GM18526 (cell line): ENCODE data around the gene GNA14.

Experiments
- POLR2A ChIP-seq: IDR thresholded peaks from 3 replicates; pipeline ENCODE4 v1.6.1; 2011; ENCODE audit not compliant: insufficient read length; ENCODE audit errors: extremely low read depth

GNA14 gene

DNA sequence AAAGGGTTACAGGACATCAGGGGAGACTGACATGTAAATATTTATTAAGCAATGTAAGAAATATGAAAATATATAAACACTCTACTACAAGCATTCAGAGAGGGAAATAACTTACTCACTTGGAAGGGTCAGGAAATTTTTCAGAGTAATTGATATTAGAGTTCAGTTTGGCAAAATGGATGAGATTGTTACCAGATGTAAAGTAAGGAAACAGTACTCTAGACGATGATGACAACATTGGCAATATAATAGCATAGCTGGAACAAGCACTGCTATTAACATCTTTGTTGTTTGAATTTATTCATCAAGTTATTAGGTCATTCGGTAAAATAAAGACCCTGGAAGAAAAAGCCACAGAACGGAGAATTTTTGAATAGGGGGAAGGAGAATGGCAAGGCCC is 49.1 kb downstream of the GNA14 start:
- TF ChIP-seq POLR2A = no peak

DNA sequence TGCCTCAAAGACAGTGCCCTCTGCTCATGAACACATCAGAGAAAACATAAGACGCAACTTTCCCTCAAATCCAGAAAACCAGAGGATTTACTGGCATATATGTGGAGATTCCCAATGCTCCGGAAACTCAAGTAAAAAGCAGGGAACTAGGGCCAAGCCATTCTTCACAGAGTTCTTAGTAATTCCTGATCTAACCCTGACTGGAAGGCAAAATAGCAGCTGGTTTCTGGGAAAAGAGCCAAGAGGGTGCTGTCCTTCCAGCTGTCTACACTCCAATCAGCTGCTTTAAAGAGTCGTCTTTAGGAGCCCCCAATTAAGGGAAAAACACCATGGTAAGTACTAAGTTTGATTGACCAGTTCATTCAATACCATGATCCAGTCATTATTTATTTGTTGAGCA is 49.6 kb downstream of the GNA14 start:
- no peak for TF ChIP-seq POLR2A

- no peak for TF ChIP-seq POLR2A
These were observed 51.1 kb downstream of the GNA14 start for GRCh38 chr9:77597057-77597456.

GRCh38 chr9:77595426-77596095 is 52.6 kb downstream of the GNA14 start:
- TF ChIP-seq POLR2A = no peak

DNA sequence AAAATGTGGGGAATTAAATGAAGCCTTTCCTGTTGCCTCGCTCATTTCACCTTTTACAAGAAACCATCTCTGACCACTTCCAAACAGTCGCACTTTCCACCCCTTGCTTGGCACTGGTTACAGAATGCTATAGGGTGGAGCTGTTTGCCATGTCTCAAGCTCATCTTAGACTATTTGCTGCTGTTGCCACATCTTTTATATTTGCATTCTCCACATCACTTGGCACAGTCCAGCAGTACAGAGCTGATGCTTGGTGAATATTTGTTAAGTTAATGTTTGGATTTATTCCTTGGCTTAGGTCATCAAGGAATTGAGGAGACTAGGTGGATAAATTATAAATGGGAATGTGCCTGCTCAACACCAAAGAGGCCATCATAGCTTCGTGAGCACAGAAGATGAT is 53.2 kb downstream of the GNA14 start:
- TF ChIP-seq POLR2A = no peak

DNA sequence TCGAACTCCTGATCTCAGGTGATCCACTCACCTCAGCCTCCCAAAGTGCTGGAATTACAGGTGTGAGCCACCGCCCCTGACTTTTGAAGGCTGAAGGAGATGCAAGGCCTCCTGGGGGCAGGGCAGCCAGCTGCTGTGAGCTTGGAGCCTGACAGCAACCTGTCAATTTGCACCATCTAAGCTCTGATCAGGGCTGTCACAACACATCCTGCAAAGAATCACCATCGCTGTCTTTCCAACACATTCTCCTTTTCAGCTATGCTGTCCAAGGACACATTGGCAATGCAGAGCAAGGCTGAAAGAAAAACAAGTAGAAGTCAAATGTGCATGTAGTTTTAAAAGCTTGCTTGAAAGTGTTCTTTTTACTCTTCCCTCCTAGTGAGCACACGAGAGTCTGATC is 54.6 kb downstream of the GNA14 start:
- TF ChIP-seq POLR2A = no peak

DNA sequence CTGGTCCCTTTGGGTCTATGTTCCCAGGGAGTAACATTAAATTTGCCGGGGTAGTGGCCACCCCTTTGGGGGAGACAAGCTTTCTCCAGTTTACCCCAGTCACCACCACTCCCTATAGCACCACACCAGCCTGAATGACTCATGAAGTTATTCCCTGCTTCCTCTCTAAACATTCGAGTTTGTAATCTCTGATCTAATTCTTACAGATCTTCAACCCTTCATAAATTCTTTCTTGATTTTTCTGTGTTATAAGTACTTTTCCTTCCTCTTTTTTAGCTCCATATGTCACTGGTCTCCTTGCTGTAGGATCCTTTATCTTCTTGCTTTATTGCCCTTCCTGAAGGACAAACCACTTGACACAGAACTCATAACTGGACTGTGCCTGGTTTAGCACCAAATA is 55.6 kb downstream of the GNA14 start:
- TF ChIP-seq POLR2A = no peak

DNA sequence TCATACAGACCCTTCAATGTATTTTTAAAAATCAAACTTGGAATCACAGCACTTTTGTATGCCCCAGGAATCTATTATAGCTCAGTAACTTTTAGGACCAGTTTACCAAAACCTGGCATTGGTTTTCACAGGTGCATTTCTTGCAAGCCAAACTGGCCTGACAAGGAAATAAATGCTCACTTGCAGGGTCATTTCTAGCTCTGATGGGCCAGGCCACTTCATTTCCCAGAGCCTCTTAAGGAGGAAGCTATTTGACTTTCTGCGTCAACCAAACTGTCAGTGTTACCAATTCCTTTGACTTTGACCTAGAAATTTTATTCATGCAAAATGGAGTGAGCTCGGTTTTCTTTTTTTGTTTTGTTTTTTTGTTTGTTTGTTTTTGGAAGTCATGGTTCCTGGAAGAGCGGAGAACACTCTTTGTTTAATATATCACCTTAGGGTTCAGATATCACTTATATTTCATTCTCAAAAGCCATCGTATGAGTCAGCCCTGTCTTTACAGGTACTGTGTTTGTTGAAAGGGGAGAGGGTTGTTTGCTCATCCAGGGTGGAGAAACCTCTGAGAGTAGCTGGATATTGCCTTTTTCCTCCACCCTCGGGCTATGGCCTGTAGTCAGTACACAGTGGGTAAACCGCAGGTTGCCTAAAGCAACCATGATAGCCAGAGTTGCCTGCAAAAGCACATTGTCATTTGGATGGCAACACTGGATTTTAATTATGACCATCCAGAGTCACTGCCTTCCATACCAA is 58.9 kb downstream of the GNA14 start:
- TF ChIP-seq POLR2A = no peak

DNA sequence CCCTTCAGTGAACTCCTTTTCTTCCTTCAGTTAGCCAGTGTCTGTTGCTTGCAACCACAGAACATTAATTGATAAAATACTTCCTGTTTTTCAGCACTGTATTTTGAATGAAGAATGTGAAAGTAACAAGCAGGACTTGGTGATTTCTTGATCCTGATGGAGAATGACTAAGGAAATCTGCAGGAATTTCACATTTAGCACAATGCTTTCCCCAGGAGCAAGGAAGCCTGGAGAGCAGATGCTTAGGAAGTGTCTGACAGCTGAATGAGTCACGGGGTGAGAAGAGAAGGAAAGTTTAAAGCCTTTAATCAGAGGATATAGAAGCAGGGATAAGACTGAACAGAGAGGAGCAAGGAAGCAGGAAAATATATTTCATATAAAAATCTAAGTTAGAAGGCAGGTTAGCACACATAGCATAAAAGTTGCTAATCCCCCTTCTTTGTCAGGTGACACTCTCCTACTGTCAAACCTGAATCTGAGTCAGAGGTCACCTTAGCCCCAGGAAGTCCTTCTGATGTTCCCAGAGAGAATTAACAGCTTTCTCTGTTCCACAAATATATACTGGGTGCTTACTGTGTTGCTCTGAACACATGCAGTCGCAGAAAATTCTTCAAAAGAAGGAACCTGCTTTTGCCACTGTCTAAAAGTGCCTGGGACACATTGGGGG is 59.7 kb downstream of the GNA14 start:
- TF ChIP-seq POLR2A = no peak

DNA sequence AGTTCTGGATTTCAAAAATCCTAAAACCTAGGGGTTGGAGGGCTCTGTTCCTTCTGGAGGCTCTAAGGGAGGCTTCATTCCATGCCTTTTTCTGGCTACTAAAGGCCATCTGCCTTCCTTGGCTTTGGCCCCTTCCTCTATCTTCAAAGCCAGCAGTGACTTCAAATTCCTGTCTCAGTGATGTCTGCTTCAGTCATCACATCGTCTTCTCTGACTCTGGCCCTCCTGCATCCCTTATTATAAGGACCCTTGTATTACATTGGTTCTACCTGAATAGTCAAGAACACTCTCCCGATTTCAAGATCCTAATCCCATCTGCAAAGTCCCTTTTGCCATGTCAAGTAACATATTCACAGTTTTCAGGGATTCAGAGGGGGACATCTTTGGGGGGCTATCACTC is 60.3 kb downstream of the GNA14 start:
- TF ChIP-seq POLR2A = no peak

DNA sequence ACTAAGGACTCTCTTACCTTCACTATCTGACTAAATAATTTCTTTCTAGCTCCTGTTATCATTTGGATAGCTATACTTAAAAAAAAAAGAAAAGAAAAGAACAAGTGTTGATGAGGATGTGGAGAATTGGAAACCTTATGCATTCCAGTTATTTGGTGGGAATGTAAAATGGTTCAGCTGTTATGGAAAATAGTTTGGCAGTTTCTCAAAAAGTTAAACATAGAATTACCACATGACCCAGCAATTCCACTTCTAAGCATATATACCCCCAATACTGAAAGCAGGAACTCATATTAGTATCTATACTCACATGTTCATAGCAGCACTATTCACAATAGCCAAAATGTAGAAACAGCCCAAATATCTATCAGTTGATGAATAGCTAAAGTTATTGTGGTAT is 61.1 kb downstream of the GNA14 start:
- TF ChIP-seq POLR2A = no peak

- TF ChIP-seq POLR2A = no peak
These were observed 61.5 kb downstream of the GNA14 start for GRCh38 chr9:77586591-77586990.

GRCh38 chr9:77585335-77585786 is 62.8 kb downstream of the GNA14 start:
- TF ChIP-seq POLR2A = no peak

DNA sequence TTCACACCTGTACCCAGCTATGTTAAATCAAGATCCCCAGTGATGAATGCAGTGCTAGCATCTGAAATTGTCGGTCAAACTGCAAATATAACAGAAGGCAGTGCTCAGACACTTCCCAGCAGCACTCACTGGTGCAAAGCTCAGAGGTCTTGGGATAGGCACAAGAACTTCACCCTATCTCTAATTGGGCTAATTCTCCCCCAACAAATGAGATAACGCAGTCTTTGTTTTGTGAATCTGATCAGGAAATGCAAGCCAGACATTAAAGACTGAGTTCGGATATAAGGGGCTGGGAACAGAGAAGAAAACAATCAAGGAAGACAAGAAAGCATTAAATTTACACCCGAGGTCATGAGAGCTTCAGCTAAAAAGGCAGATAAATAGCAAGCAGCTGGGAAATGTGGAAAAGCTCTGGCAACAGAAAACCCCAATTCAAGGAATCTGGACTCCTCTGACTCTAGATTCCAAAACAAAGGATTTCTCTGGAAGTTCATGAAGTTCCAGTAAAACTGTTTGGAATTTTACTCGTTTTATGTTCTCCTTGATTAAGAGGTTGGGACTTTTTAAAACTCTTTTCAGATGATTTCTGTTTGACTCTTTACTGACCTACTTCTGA is 65.1 kb downstream of the GNA14 start:
- TF ChIP-seq POLR2A = no peak

DNA sequence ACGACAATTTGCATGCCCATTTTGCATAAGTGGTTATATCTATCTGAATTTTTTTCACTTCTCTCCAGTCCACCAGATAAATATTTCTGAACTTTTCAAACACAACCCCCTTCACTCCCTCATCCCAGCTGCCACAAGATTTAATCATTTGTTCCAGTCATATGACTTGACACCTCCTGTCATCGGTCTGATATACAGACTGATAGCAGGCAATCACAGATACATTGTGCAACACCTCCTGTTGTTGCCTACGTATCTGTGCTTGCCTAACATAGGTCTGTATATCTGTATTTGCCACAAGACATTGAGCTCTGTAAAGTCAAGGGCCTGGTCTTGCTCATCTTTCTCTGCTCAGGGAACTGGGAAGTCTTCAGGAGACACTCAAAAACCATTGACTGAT is 65.6 kb downstream of the GNA14 start:
- no peak for TF ChIP-seq POLR2A

DNA sequence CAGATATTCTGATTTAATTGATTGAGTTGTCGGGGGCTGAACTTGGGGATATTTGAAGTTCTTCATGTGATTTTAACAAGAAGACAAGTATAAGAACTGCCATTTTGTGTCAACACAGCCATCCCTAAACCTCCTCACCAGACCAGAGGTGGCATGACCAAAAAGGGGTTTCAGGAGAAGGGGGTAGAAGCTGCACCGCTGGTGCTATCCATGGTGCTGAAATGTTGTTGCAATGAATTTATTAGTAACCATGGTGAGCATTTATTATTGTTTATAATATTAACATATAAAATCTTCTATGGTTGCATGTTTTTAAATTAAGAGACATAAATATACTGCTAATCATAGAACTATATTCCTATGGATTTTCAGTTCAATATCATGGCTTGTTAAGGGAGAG is 72.3 kb downstream of the GNA14 start:
- TF ChIP-seq POLR2A = no peak
